GM06990 (cell line): ENCODE results near the gene RHBDL1.

Experiments
- DNase-seq: peaks from one replicate; pipeline ENCODE4 v3.0.0-alpha.2; 2011; ENCODE audit not compliant: insufficient read length; ENCODE audit errors: extremely low read depth
- H3K27me3 ChIP-seq: replicated peaks from 2 replicates; pipeline ENCODE4 v1.6.0; 2011; ENCODE audit warnings: low read length; ENCODE audit not compliant: control insufficient read depth, insufficient read depth
- H3K36me3 ChIP-seq: 2 replicates; pipeline ENCODE4 v1.5.1; 2011; ENCODE audit warnings: low read length; ENCODE audit not compliant: control insufficient read depth, insufficient read depth
- H3K4me3 ChIP-seq: replicated peaks from 2 replicates; pipeline ENCODE4 v1.5.1; 2011; ENCODE audit warnings: low read depth, mild to moderate bottlenecking, control low read depth, low read length
- TF ChIP-seq, protein P1 (sequence below): IDR thresholded peaks from 2 replicates; pipeline ENCODE4 v1.5.1; 2011; ENCODE audit warnings: low read length, control low read depth, mild to moderate bottlenecking, inconsistent platforms; ENCODE audit not compliant: insufficient read depth, poor library complexity, severe bottlenecking

RHBDL1 gene

DNA sequence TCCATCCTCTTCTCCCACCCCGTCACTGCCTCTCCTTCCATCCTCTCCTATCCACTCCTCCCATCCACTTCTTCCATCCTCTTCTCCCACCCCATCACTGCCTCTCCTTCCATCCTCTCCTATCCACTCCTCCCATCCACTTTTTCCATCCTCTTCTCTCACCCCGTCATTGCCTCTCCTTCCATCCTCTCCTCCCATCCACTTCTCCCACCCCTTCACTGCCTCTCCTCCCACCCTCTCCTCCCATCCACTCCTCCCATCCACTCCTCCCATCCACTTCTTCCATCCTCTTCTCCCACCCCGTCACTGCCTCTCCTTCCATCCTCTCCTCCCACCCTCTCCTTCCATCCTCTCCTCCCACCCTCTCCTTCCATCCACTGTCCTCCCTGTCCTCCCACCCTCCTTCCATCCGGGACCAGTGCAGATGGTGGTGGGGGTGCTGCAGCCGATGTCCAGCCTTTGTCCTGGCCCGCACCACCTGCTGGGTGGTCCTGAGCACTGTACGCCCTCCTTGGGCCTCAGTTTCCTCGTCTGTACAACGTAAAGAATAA is 43.6 kb upstream of the RHBDL1 start:
- TF ChIP-seq, protein P1, sequence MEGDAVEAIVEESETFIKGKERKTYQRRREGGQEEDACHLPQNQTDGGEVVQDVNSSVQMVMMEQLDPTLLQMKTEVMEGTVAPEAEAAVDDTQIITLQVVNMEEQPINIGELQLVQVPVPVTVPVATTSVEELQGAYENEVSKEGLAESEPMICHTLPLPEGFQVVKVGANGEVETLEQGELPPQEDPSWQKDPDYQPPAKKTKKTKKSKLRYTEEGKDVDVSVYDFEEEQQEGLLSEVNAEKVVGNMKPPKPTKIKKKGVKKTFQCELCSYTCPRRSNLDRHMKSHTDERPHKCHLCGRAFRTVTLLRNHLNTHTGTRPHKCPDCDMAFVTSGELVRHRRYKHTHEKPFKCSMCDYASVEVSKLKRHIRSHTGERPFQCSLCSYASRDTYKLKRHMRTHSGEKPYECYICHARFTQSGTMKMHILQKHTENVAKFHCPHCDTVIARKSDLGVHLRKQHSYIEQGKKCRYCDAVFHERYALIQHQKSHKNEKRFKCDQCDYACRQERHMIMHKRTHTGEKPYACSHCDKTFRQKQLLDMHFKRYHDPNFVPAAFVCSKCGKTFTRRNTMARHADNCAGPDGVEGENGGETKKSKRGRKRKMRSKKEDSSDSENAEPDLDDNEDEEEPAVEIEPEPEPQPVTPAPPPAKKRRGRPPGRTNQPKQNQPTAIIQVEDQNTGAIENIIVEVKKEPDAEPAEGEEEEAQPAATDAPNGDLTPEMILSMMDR = no peak
- peaks cover 4% of the 10 kb centered on the region; the same call in 1 of the 2 replicates for H3K36me3 ChIP-seq
- DNase-seq = no peak

DNA sequence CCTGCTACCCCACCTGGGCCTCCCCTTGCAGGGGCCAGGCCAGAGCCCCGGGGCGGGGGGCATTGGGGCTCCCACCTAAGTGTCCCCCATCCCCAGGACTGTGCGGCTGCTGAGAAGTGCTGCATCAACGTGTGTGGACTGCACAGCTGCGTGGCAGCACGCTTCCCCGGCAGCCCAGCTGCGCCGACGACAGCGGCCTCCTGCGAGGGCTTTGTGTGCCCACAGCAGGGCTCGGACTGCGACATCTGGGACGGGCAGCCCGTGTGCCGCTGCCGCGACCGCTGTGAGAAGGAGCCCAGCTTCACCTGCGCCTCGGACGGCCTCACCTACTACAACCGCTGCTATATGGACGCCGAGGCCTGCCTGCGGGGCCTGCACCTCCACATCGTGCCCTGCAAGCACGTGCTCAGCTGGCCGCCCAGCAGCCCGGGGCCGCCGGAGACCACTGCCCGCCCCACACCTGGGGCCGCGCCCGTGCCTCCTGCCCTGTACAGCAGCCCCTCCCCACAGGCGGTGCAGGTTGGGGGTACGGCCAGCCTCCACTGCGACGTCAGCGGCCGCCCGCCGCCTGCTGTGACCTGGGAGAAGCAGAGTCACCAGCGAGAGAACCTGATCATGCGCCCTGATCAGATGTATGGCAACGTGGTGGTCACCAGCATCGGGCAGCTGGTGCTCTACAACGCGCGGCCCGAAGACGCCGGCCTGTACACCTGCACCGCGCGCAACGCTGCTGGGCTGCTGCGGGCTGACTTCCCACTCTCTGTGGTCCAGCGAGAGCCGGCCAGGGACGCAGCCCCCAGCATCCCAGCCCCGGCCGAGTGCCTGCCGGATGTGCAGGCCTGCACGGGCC is 42.8 kb upstream of the RHBDL1 start:
- H3K4me3 ChIP-seq = no peak overlapping the region
- peaks cover 4% of the 10 kb centered on the region; the same call in 1 of the 2 replicates for H3K36me3 ChIP-seq
- no peak for DNase-seq
- no peaks in the 10 kb centered on the region for H3K27me3 ChIP-seq
- TF ChIP-seq, protein P1 = no peak

More for the DNA sequence above, 43.6 kb upstream of the RHBDL1 start:
- Histone ChIP-seq H3K4me3 (no peak overlapping the region), H3K27me3 (no peaks in the 10 kb centered on the region)

DNA sequence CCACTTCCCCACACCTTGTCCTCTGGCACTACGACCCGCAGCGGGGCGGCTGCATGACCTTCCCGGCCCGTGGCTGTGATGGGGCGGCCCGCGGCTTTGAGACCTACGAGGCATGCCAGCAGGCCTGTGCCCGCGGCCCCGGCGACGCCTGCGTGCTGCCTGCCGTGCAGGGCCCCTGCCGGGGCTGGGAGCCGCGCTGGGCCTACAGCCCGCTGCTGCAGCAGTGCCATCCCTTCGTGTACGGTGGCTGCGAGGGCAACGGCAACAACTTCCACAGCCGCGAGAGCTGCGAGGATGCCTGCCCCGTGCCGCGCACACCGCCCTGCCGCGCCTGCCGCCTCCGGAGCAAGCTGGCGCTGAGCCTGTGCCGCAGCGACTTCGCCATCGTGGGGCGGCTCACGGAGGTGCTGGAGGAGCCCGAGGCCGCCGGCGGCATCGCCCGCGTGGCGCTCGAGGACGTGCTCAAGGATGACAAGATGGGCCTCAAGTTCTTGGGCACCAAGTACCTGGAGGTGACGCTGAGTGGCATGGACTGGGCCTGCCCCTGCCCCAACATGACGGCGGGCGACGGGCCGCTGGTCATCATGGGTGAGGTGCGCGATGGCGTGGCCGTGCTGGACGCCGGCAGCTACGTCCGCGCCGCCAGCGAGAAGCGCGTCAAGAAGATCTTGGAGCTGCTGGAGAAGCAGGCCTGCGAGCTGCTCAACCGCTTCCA is 42.0 kb upstream of the RHBDL1 start:
- no peak for DNase-seq
- Histone ChIP-seq H3K36me3 (peaks cover 4% of the 10 kb centered on the region; the same call in 1 of the 2 replicates), H3K4me3 (no peak overlapping the region), H3K27me3 (no peaks in the 10 kb centered on the region)
- TF ChIP-seq, protein P1 = no peak

DNA sequence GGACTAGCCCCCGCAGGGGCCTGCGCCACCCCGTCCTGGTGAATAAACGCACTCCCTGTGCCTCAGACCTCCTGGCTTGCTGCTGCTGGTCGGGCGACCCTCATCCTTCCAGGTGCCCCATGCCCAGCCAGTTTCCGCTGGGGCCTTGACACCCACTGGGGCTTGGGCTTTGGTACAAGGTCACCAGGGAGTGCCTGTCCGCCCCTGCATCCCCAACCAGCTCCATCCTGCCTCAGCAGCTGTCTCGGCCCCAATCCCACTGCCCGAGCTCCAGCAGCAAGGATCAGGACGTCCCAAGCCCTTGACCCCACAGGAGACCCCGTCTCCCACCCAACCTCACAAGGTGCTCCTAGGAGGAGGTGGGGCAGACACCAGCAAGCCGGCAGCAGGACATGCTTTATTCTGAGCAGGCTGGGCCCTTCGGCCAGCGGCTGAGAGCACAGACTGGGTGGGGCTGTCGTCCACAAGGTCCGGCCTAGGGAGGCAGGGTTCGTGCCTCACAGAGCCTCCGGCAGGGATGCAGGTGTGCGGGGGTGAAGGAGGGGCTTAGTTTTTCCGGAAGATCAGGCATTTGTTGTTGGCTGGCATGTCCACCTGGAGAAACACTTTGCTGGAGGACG is 41.3 kb upstream of the RHBDL1 start:
- TF ChIP-seq, protein P1 = no peak
- Histone ChIP-seq H3K36me3 (peaks cover 4% of the 10 kb centered on the region; the same call in 1 of the 2 replicates), H3K27me3 (no peaks in the 10 kb centered on the region), H3K4me3 (no peak overlapping the region)
- DNase-seq = no peak

DNA sequence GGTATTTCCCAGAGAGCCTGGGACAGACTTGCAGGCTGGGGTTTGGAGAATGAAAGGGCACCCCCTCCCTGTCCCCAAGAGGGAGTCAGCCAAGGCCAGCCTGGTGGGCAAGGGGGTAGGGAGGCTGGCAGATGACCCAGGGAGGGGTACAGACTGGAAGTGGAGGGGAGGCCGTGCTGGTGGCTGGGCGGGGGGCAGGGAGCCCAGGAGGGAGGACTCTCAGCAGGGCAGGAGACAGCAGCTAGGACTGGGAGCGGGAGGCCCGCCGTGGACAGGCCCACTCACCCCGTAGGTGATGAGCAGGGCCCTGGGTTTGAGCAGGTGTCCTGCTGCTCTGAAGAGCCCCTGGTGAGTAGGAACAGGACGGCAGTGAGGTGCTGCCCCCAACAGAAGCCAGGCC is 40.5 kb upstream of the RHBDL1 start:
- DNase-seq = no peak

More for the DNA sequence above, 40.5 kb upstream of the RHBDL1 start:
- TF ChIP-seq, protein P1 = no peak
- Histone ChIP-seq H3K27me3 (no peaks in the 10 kb centered on the region), H3K36me3 (peaks cover 4% of the 10 kb centered on the region; the same call in 1 of the 2 replicates), H3K4me3 (peak overlapping the region; percentile 86)
